Ovary (tissue), 9 donors: ENCODE data around the gene CHRNA10. TPM values are rescaled to one million over a fixed set of nuclear protein-coding genes. Genes with fewer than 3 reads are reported as not detected.

Experiments used
- DNase-seq, 5 donors: peaks; one replicate each; pipeline ENCODE4 v3.0.0-alpha.2; 2019 to 2020
- H3K27ac ChIP-seq, 2 donors: fragments of 200-600 bp; one replicate each; pipeline versions ENCODE4 v1.5.1 to v1.8.0; 2019 to 2022
- H3K27me3 ChIP-seq: fragments of 200-600 bp; one replicate; pipeline ENCODE4 v1.8.0; 2022
- H3K36me3 ChIP-seq: fragments of 200-600 bp; sonication (generic); one replicate; pipeline ENCODE4 v1.5.1; 2019
- H3K4me1 ChIP-seq: one replicate; pipeline ENCODE4 v1.8.1; 2013; ENCODE audit warnings: mild to moderate bottlenecking, moderate library complexity; ENCODE audit not compliant: insufficient read depth
- H3K4me3 ChIP-seq: fragments of 200-600 bp; sonication (generic); one replicate; pipeline ENCODE4 v1.5.1; 2017
- H3K9me3 ChIP-seq, 2 donors: fragments of 200-600 bp in 1 of 2; sonication (generic) in 1 of 2; one replicate each; pipeline versions ENCODE4 v1.5.1 to v1.8.1; 2013 to 2019; ENCODE audit warnings: mild to moderate bottlenecking in 1 of 2, moderate library complexity in 1 of 2
- CTCF ChIP-seq, 3 donors: fragments of 450-650 bp in 2 of 3; fragments of 200-600 bp in 1 of 3; IDR thresholded peaks; one replicate each; pipeline versions ENCODE4 v1.5.1 to v1.8.0; 2016 to 2022; ENCODE audit warnings: antibody characterized with exemption in 3 of 3, mild to moderate bottlenecking in 1 of 3
- EP300 ChIP-seq: sonication (generic); formaldehyde crosslinking; IDR thresholded peaks from one replicate; pipeline ENCODE4 v1.6.1; 2017; ENCODE audit warnings: antibody characterized with exemption
- POLR2A ChIP-seq: fragments of 450-650 bp; IDR thresholded peaks from one replicate; pipeline ENCODE4 v1.6.1; 2017; ENCODE audit warnings: antibody characterized with exemption, mild to moderate bottlenecking, moderate library complexity
- WGBS, 3 donors: extraction: QIAGEN DNeasy Blood & Tissue Kit in 1 of 3; methylation state at CpG; one replicate each; pipeline versions ENCODE4 v1.1.5 to v1.1.7; 2013 to 2017; 5-methylcytosine and 5-hydroxymethylcytosine counted together
- intact Hi-C, 4 donors: fragments of 100-400 bp; cut with DNase I; formaldehyde crosslinking; loops; one replicate each; pipeline versions ENCODE4 v1.11.0 to v1.15.1; 2022 to 2023
- polyA plus RNA-seq, 2 donors: library from polyadenylated mRNA; stranded (reverse); fragments of 200-250 nt in 1 of 2; fragments of 350-450 nt in 1 of 2; fragmentation: Illumina TruSeq in 1 of 2; extraction: RNeasy Lipid Tissue Mini Kit (QIAGEN cat#74804) in 1 of 2; gene quantifications; one replicate each; pipeline ENCODE4 v1.2.3, GENCODE V29; 2013 to 2014
- total RNA-seq, 7 donors: library from RNA; depleted of rRNA in 2 of 7; stranded (reverse); fragments of >200 nt in 2 of 7; fragmentation: NEBNext Ultra II Directional in 3 of 7; extraction: Animal tissue kit (Norgen Biotek cat#: 25700) in 3 of 7; gene quantifications; one replicate each; pipeline versions ENCODE4 v1.1.0 to v1.2.4, GENCODE V29; 2016 to 2023
- donor health status: DM: no; HTN: no; CAD: no; lungs with moderate emphysema.
- donor health status: DM: no; HTN: no; CAD: no.
- donor health status: Bipolar disorder and iron deficiency.
- donor health status: DM: yes; HTN: yes; CAD: no.
- donor health status: DM: no; HTN: no; CAD: no.
- donor health status: DM: yes; HTN: yes; CAD: no.

CHRNA10 gene
- total and polyA plus RNA-seq, 9 donors, result 0.34 to 3.9 (median 0.79) TPM

- TF ChIP-seq POLR2A (no peak), EP300 (no peak), CTCF (IDR thresholded peaks at IDR 0.05) (no peak)
- Histone ChIP-seq H3K4me3 (no peak overlapping the region), H3K27me3 (no peaks in the 10 kb centered on the region), H3K27ac (no peak overlapping the region), H3K36me3 (no peaks in the 10 kb centered on the region), H3K4me1 (no peaks in the 10 kb centered on the region), H3K9me3 (no peaks in the 10 kb centered on the region)
- DNase-seq, result no peak
- intact Hi-C loops, result no loop called here
- 56 to 64% (median 59%) methylated on average over 8 of the region's 8 CpGs for WGBS, 3 donors
Measured at GRCh38 chr11:3623767-3624458, 47.3 kb downstream of the CHRNA10 start.

- H3K9me3 ChIP-seq, result no peaks in the 10 kb centered on the region
- no peak overlapping the region for H3K27ac ChIP-seq
- no peak for TF ChIP-seq CTCF (IDR thresholded peaks at IDR 0.05)
- TF ChIP-seq POLR2A, result no peak
- no peak for TF ChIP-seq EP300
- no peak overlapping the region for H3K4me3 ChIP-seq
- no peaks in the 10 kb centered on the region for H3K4me1 ChIP-seq
- DNase-seq, result no peak
- 93% methylated on average over 5 of the region's 5 CpGs for WGBS, 3 donors
- intact Hi-C loops, result no loop called here
- no peaks in the 10 kb centered on the region for H3K27me3 ChIP-seq
- no peaks in the 10 kb centered on the region for H3K36me3 ChIP-seq
Measured at GRCh38 chr11:3623121-3623520, 48.1 kb downstream of the CHRNA10 start.

GRCh38 chr11:3622521-3622920, 48.7 kb downstream of the CHRNA10 start:
- TF ChIP-seq POLR2A, result no peak
- TF ChIP-seq EP300, result no peak
- no peak for TF ChIP-seq CTCF (IDR thresholded peaks at IDR 0.05)
- 73 to 85% (median 79%) methylated on average over 4 of the region's 4 CpGs for WGBS, 3 donors
- DNase-seq, result no peak

GRCh38 chr11:3617990-3618389, 53.2 kb downstream of the CHRNA10 start:
- TF ChIP-seq POLR2A (no peak), CTCF (IDR thresholded peaks at IDR 0.05) (no peak), EP300 (no peak)
- Histone ChIP-seq H3K27me3 (no peaks in the 10 kb centered on the region), H3K36me3 (no peaks in the 10 kb centered on the region), H3K27ac (no peak overlapping the region), H3K4me3 (no peak overlapping the region), H3K4me1 (peaks cover 3% of the 10 kb centered on the region), H3K9me3 (no peaks in the 10 kb centered on the region)
- no peak for DNase-seq
- intact Hi-C loops, result no loop called here
- 84 to 98% (median 85%) methylated on average over 8 of the region's 8 CpGs for WGBS, 3 donors

More at GRCh38 chr11:3622521-3622920, 48.7 kb downstream of the CHRNA10 start:
- no peaks in the 10 kb centered on the region for H3K9me3 ChIP-seq
- H3K27ac ChIP-seq, result no peak overlapping the region
- no peaks in the 10 kb centered on the region for H3K36me3 ChIP-seq
- intact Hi-C loops, result no loop called here
- H3K4me1 ChIP-seq, result no peaks in the 10 kb centered on the region
- H3K4me3 ChIP-seq, result no peak overlapping the region
- no peaks in the 10 kb centered on the region for H3K27me3 ChIP-seq
